ENCODE measurements around the gene MAP1B. TPM values are rescaled to one million over a fixed set of nuclear protein-coding genes. Genes with fewer than 3 reads are reported as not detected.

MAP1B gene
- total RNA-seq, 1 donor from 2014 or later: 61.0 TPM

DNA sequence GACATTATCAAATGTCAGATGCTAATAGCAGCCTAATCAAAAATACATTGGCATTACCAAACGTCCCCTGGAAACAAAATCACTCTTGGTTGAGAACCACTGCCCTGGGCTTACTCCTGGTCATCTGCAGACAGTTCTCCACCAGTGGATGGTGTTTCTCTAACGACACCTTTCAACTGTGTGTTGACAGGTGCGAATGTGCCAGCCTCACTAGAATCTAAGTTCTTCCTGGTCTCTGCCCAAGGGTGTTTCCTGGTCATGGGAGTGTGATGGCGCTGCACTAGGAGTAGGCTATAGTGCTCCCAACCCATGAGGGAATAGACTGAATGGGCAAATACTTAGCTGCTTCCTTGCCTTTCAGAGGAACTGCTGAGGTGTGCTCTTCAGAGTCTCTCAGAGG, 106.9 kb downstream of the MAP1B start:
- H3K9me3 Mint-ChIP-seq: no peaks in the 10 kb centered on the region
- H3K27me3 Mint-ChIP-seq (ENCODE audit: low read depth): no peaks in the 10 kb centered on the region
- H3K4me1 Mint-ChIP-seq: peaks cover 12% of the 10 kb centered on the region
- TF ChIP-seq, protein P1, sequence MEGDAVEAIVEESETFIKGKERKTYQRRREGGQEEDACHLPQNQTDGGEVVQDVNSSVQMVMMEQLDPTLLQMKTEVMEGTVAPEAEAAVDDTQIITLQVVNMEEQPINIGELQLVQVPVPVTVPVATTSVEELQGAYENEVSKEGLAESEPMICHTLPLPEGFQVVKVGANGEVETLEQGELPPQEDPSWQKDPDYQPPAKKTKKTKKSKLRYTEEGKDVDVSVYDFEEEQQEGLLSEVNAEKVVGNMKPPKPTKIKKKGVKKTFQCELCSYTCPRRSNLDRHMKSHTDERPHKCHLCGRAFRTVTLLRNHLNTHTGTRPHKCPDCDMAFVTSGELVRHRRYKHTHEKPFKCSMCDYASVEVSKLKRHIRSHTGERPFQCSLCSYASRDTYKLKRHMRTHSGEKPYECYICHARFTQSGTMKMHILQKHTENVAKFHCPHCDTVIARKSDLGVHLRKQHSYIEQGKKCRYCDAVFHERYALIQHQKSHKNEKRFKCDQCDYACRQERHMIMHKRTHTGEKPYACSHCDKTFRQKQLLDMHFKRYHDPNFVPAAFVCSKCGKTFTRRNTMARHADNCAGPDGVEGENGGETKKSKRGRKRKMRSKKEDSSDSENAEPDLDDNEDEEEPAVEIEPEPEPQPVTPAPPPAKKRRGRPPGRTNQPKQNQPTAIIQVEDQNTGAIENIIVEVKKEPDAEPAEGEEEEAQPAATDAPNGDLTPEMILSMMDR (IDR thresholded peaks at IDR 0.05; ENCODE audit: unreplicated experiment): no peak
- peaks cover 19% of the 10 kb centered on the region for H3K36me3 Mint-ChIP-seq
- no peak for DNase-seq (ENCODE audit: low spot score in 2 of 2, unreplicated experiment in 2 of 2)
- no peak overlapping the region for H3K27ac Mint-ChIP-seq
- no peak overlapping the region for H3K4me3 Mint-ChIP-seq

DNA sequence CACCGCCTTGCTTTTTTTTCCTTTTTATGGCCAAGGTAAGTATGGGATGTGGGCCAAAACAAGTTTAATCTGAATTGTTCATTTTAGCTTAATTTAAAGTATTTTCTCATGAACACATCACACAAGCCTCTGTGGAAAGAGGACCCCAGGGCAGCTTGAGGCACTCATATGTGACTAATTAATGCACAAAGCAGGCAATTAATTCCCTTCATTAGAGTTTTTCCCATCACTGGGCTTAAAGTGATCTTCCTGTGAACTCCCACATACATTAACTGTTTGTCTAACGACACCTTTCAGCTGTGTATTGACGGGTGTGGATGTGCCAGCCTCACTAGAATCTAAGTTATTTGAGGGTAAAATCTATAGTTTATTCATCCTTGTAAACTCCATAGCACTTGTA, 109.5 kb downstream of the MAP1B start:
- Mint-ChIP-seq H3K36me3 (peaks cover 38% of the 10 kb centered on the region), H3K27ac (no peak overlapping the region), H3K27me3 (ENCODE audit: low read depth) (no peaks in the 10 kb centered on the region), H3K4me1 (no peaks in the 10 kb centered on the region), H3K9me3 (no peaks in the 10 kb centered on the region), H3K4me3 (no peak overlapping the region)
- DNase-seq (ENCODE audit: low spot score in 2 of 2, unreplicated experiment in 2 of 2): no peak
- TF ChIP-seq, protein P1 (IDR thresholded peaks at IDR 0.05; ENCODE audit: unreplicated experiment): no peak

DNA sequence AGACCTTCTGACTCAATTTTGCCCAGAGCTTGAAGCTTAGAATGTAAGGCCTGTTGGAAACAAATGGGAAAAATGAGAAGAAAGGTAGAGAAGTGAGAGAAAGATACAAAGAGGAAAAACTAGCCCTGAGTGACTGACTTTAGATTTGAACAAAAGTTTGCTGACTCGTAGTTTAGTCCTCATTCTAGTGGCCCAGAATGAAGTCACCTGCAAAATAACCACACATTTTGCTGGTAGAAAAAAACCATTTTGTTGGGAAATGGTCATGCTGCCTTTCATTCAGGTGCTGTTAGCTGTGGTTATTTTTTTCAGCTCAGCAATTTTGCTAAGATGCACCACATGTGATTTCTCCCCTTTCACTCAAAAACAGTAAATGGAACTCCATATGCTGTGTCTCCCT, 113.8 kb downstream of the MAP1B start:
- Mint-ChIP-seq H3K9me3 (no peaks in the 10 kb centered on the region), H3K27ac (no peak overlapping the region), H3K4me1 (peaks cover 13% of the 10 kb centered on the region), H3K36me3 (peaks cover 56% of the 10 kb centered on the region), H3K27me3 (ENCODE audit: low read depth) (no peaks in the 10 kb centered on the region), H3K4me3 (no peak overlapping the region)
- DNase-seq (ENCODE audit: low spot score in 2 of 2, unreplicated experiment in 2 of 2): no peak
- TF ChIP-seq, protein P1 (IDR thresholded peaks at IDR 0.05; ENCODE audit: unreplicated experiment): no peak

DNA sequence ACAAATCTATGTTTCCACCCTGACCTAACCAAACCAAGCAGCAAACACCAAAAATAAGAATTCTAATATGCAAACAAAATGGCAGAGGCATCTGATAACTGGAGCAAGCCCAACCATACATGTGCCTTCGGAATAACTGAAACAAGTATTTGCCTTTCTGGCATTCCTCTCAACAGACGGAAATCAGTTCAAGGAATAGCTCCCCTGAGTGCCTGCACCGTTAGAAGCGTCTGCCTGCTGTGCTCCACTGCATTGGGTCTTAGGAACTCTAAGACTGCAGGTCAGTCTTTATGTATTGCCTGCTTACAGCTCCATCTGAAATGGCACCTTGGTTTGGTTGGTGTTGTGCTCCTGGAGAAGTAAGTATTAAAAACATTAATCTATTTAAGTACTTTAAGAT, 114.3 kb downstream of the MAP1B start:
- peaks cover 59% of the 10 kb centered on the region for H3K36me3 Mint-ChIP-seq
- no peak for DNase-seq (ENCODE audit: low spot score in 2 of 2, unreplicated experiment in 2 of 2)
- no peak overlapping the region for H3K27ac Mint-ChIP-seq
- no peaks in the 10 kb centered on the region for H3K27me3 Mint-ChIP-seq (ENCODE audit: low read depth)
- peaks cover 13% of the 10 kb centered on the region for H3K4me1 Mint-ChIP-seq
- TF ChIP-seq, protein P1 (IDR thresholded peaks at IDR 0.05; ENCODE audit: unreplicated experiment): no peak
- H3K9me3 Mint-ChIP-seq: no peaks in the 10 kb centered on the region
- H3K4me3 Mint-ChIP-seq: no peak overlapping the region

DNA sequence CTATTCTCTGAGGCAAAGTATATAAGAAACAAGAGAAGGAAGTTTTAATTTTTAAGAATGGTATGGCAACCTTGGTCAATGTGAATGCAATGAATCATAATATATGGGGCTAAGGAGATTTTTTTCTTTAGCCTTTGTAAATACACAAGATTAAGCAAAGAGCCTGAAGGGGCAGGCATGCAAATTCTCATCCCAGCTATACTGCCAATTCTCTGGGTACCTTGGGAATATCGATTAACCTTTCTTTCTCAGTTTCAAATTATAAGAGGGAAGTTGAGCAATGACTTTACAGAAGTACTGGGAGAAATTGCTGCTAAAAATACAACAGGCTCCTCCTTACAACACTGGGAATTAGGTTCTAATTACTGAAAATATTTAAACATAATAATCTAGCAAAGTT, 115.2 kb downstream of the MAP1B start:
- H3K27ac Mint-ChIP-seq: no peak overlapping the region
- peaks cover 13% of the 10 kb centered on the region for H3K4me1 Mint-ChIP-seq
- peaks cover 56% of the 10 kb centered on the region for H3K36me3 Mint-ChIP-seq
- no peak overlapping the region for H3K4me3 Mint-ChIP-seq
- no peaks in the 10 kb centered on the region for H3K27me3 Mint-ChIP-seq (ENCODE audit: low read depth)
- DNase-seq (ENCODE audit: low spot score in 2 of 2, unreplicated experiment in 2 of 2): no peak
- H3K9me3 Mint-ChIP-seq: no peaks in the 10 kb centered on the region
- TF ChIP-seq, protein P1 (IDR thresholded peaks at IDR 0.05; ENCODE audit: unreplicated experiment): no peak

DNA sequence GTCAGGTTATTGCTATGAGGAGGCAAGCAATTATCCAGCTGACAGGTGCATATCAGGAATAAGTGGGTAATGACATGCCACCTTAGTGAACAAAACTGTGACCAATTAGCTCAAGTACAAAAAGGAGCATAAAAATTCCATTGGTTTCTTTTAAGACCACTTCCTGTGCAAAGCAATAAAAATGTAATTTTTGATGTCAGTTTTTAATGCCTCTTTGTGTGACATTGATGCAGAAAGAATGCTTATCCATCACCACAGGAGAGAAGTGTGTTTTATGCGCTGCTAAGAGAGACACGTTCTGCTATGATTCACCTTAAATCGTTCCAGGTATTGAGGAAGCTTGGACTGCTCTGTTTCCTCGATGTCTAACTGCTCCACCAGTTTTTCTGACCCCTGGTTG, 116.1 kb downstream of the MAP1B start:
- no peak overlapping the region for H3K4me3 Mint-ChIP-seq
- H3K9me3 Mint-ChIP-seq: no peaks in the 10 kb centered on the region
- no peaks in the 10 kb centered on the region for H3K27me3 Mint-ChIP-seq (ENCODE audit: low read depth)
- DNase-seq (ENCODE audit: low spot score in 2 of 2, unreplicated experiment in 2 of 2): no peak
- peaks cover 13% of the 10 kb centered on the region for H3K4me1 Mint-ChIP-seq
- no peak overlapping the region for H3K27ac Mint-ChIP-seq
- H3K36me3 Mint-ChIP-seq: peaks cover 50% of the 10 kb centered on the region
- TF ChIP-seq, protein P1 (IDR thresholded peaks at IDR 0.05; ENCODE audit: unreplicated experiment): no peak
